PC-9 (cell line): ENCODE data around the gene ILKAP. TPM values are rescaled to one million over a fixed set of nuclear protein-coding genes. Genes with fewer than 3 reads are reported as not detected.

Experiments used
- BruUV-seq: library from RNA; stranded (reverse); fragments of 400-500 nt; replicated peaks from 2 replicates; lab custom pipeline; 2021; lab: Mats Ljungman, UMichigan
- CTCF ChIA-PET: fragments of 300-600 bp; sonication (Branson Sonifier 250); formaldehyde crosslinking; loops from one replicate; lab custom pipeline; 2022; ENCODE audit warnings: antibody characterized with exemption; lab: Charles Lee
- POLR2A ChIA-PET: fragments of 300-600 bp; sonication (Branson Sonifier 250); formaldehyde crosslinking; loops from one replicate; lab custom pipeline; 2022; ENCODE audit warnings: antibody characterized with exemption; ENCODE audit not compliant: unreplicated experiment; lab: Charles Lee
- DNase-seq, 2 experiments: peaks; one replicate each; pipeline versions ENCODE4 v3.0.0 to v3.0.0-alpha.2; 2015 to 2022; ENCODE audit warnings: mixed read lengths in 1 of 2
- H2AFZ ChIP-seq: fragments of 200-600 bp; sonication (generic); 2 replicates; pipeline ENCODE4 v1.8.1; 2017; ENCODE audit warnings: antibody characterized with exemption
- H3F3A ChIP-seq: fragments of 200-600 bp; sonication (generic); 2 replicates; pipeline ENCODE4 v1.8.1; 2017; ENCODE audit warnings: antibody characterized with exemption, mild to moderate bottlenecking, low read depth; ENCODE audit not compliant: insufficient read depth
- H3K27ac ChIP-seq: fragments of 200-600 bp; sonication (generic); 2 replicates; pipeline ENCODE4 v1.6.1; 2016; ENCODE audit warnings: mixed run types
- H3K27me3 ChIP-seq: fragments of 200-600 bp; sonication (generic); 2 replicates; pipeline ENCODE4 v1.6.1; 2016; ENCODE audit warnings: low read depth, mixed run types; ENCODE audit not compliant: insufficient read depth
- H3K36me3 ChIP-seq: fragments of 200-600 bp; sonication (generic); 2 replicates; pipeline ENCODE4 v1.6.1; 2016; ENCODE audit warnings: low read depth, mixed run types
- H3K4me1 ChIP-seq: fragments of 200-600 bp; sonication (generic); replicated peaks from 2 replicates; pipeline ENCODE4 v1.6.1; 2016; ENCODE audit warnings: mixed run types; ENCODE audit not compliant: insufficient read depth
- H3K4me2 ChIP-seq: fragments of 200-600 bp; sonication (generic); 2 replicates; pipeline ENCODE4 v1.6.1; 2017; ENCODE audit warnings: mixed run types
- H3K4me3 ChIP-seq: fragments of 200-600 bp; sonication (generic); 2 replicates; pipeline ENCODE4 v1.6.1; 2016; ENCODE audit warnings: mixed run types
- H3K79me2 ChIP-seq: fragments of 200-600 bp; sonication (generic); 2 replicates; pipeline ENCODE4 v1.6.1; 2017; ENCODE audit warnings: low read depth, mixed run types
- H3K9me2 ChIP-seq: fragments of 200-600 bp; sonication (generic); 2 replicates; pipeline ENCODE4 v1.8.1; 2017; ENCODE audit warnings: mild to moderate bottlenecking; ENCODE audit not compliant: insufficient read depth
- H3K9me3 ChIP-seq: fragments of 200-600 bp; sonication (generic); 2 replicates; pipeline ENCODE4 v1.8.1; 2016; ENCODE audit warnings: low read depth; ENCODE audit not compliant: insufficient read depth
- H4K20me1 ChIP-seq: fragments of 200-600 bp; sonication (generic); 2 replicates; pipeline ENCODE4 v1.8.1; 2017; ENCODE audit not compliant: insufficient read depth
- CTCF ChIP-seq: fragments of 200-600 bp; sonication (generic); conservative IDR thresholded peaks from 2 replicates; pipeline ENCODE4 v1.6.1; 2017; ENCODE audit warnings: mixed run types, antibody characterized with exemption, mild to moderate bottlenecking, moderate library complexity
- EZH2 ChIP-seq: fragments of 200-600 bp; sonication (generic); IDR thresholded peaks from 2 replicates; pipeline ENCODE4 v1.8.0; 2017; ENCODE audit warnings: antibody characterized with exemption, low read depth
- intact Hi-C: fragments of 100-400 bp; cut with micrococcal nuclease; formaldehyde crosslinking; loops from one replicate; pipeline ENCODE4 v1.10.0; 2022; ENCODE audit not compliant: unreplicated experiment
- total RNA-seq: library from RNA; stranded (reverse); gene quantifications from 2 replicates; pipeline ENCODE4 v1.2.3, GENCODE V29; 2021

ILKAP gene
- total RNA-seq, 1 experiment from 2014 or later = 55.6 TPM

- Histone ChIP-seq H3K4me3 (no peak overlapping the region), H3K9me3 (no peaks in the 10 kb centered on the region), H3K36me3 (peaks cover 39% of the 10 kb centered on the region; the same call in 1 of the 2 replicates), H3K4me2 (no peak overlapping the region), H2AFZ (no peak overlapping the region), H3K27me3 (no peaks in the 10 kb centered on the region), H4K20me1 (no peaks in the 10 kb centered on the region), H3K4me1 (peaks cover 16% of the 10 kb centered on the region), H3F3A (peaks cover 32% of the 10 kb centered on the region; the same call in 1 of the 2 replicates), H3K79me2 (no peaks in the 10 kb centered on the region), H3K27ac (no peak overlapping the region), H3K9me2 (no peaks in the 10 kb centered on the region)
- POLR2A ChIA-PET = no interaction called here
- no peak for TF ChIP-seq CTCF
- TF ChIP-seq EZH2 = no peak
- no TSS peak for BruUV-seq
- intact Hi-C loops = no loop called here
- CTCF ChIA-PET = interaction anchor here (0.6 kb wide), 1 partner anchor 110 kb away, joined by 3 read pairs; no protein-coding TSS in a partner anchor
- no peak for DNase-seq
Observed at GRCh38 chr2:238174291-238174690, 29.2 kb downstream of the ILKAP start.

- Histone ChIP-seq H3K79me2 (no peaks in the 10 kb centered on the region), H3F3A (peaks cover 38% of the 10 kb centered on the region), H3K9me3 (no peaks in the 10 kb centered on the region), H3K4me3 (no peak overlapping the region), H3K4me2 (no peak overlapping the region), H3K27me3 (no peaks in the 10 kb centered on the region), H3K27ac (no peak overlapping the region), H3K36me3 (peaks cover 35% of the 10 kb centered on the region; the same call in 1 of the 2 replicates), H3K4me1 (peaks cover 22% of the 10 kb centered on the region), H4K20me1 (no peaks in the 10 kb centered on the region), H3K9me2 (no peaks in the 10 kb centered on the region), H2AFZ (no peak overlapping the region)
- intact Hi-C loops = no loop called here
- ChIA-PET CTCF (interaction anchor here (0.6 kb wide), 1 partner anchor 111 kb away, joined by 3 read pairs; no protein-coding TSS in a partner anchor), POLR2A (no interaction called here)
- no TSS peak for BruUV-seq
- DNase-seq = no peak
- TF ChIP-seq CTCF = no peak
- no peak for TF ChIP-seq EZH2
Observed at GRCh38 chr2:238173692-238174091, 29.8 kb downstream of the ILKAP start.

GRCh38 chr2:238172439-238172838, 31.1 kb downstream of the ILKAP start:
- intact Hi-C loops = no loop called here
- Histone ChIP-seq H3K4me1 (peaks cover 26% of the 10 kb centered on the region), H2AFZ (no peak overlapping the region), H3K36me3 (peaks cover 31% of the 10 kb centered on the region; the same call in 1 of the 2 replicates), H3K27ac (no peak overlapping the region), H3K9me2 (no peaks in the 10 kb centered on the region), H3K4me3 (no peak overlapping the region), H3K9me3 (no peaks in the 10 kb centered on the region), H3K27me3 (no peaks in the 10 kb centered on the region), H3K79me2 (no peaks in the 10 kb centered on the region), H3K4me2 (no peak overlapping the region), H4K20me1 (no peaks in the 10 kb centered on the region), H3F3A (peaks cover 40% of the 10 kb centered on the region)
- TF ChIP-seq EZH2 = no peak
- no peak for TF ChIP-seq CTCF
- CTCF ChIA-PET = interaction anchor here (0.8 kb wide), 1 partner anchor 1006 kb away, joined by 3 read pairs; no protein-coding TSS in a partner anchor
- no TSS peak for BruUV-seq
- no peak for DNase-seq
- POLR2A ChIA-PET = no interaction called here
